Activated CD8-positive, alpha-beta T cell treated with anti-CD3 and anti-CD28 coated beads for 36 hours (primary cell): ENCODE results near the gene SLC35G6. TPM values are rescaled to one million over a fixed set of nuclear protein-coding genes. Genes with fewer than 3 reads are reported as not detected.
"Not testable (repeated sequence)": the region's sequence is repeated elsewhere in the genome, so short reads cannot be mapped to it uniquely, and the experiment has no call there.

Source experiments
- ATAC-seq: fragments of 200-7000 bp; cut with Tn5 transposase; one replicate; pipeline ENCODE4 v1.10.0; 2021; ENCODE audit warnings: mild to moderate bottlenecking, moderate library complexity
- CTCF ChIA-PET: fragments of 350-600 bp; sonication (Branson Sonifier 250); formaldehyde crosslinking; loops from one replicate; lab custom pipeline; 2021; ENCODE audit warnings: antibody characterized with exemption; lab: Charles Lee
- POLR2A ChIA-PET: fragments of 350-600 bp; sonication (Branson Sonifier 250); formaldehyde crosslinking; loops from one replicate; lab custom pipeline; 2021; ENCODE audit warnings: antibody characterized with exemption; lab: Charles Lee
- DNase-seq: peaks from one replicate; pipeline ENCODE4 v3.0.0-alpha.2; 2020
- H3K27ac Mint-ChIP-seq: one replicate; pipeline ENCODE4 v1.8.0; 2021; ENCODE audit warnings: mild to moderate bottlenecking, mixed read lengths
- H3K27me3 Mint-ChIP-seq: one replicate; pipeline ENCODE4 v1.8.0; 2021; ENCODE audit warnings: mixed read lengths
- H3K36me3 Mint-ChIP-seq: one replicate; pipeline ENCODE4 v1.8.0; 2021; ENCODE audit warnings: low read depth, mixed read lengths
- H3K4me1 Mint-ChIP-seq: one replicate; pipeline ENCODE4 v1.8.0; 2021; ENCODE audit warnings: low read depth, mixed read lengths
- H3K4me3 Mint-ChIP-seq: one replicate; pipeline ENCODE4 v1.8.0; 2021; ENCODE audit warnings: mild to moderate bottlenecking, moderate library complexity, mixed read lengths
- H3K9me3 Mint-ChIP-seq: one replicate; pipeline ENCODE4 v1.8.0; 2021; ENCODE audit warnings: mixed read lengths
- CTCF ChIP-seq: fragments of 200-600 bp; IDR thresholded peaks from one replicate; pipeline ENCODE4 v1.8.0; 2022; ENCODE audit warnings: antibody characterized with exemption, mild to moderate bottlenecking
- intact Hi-C: fragments of 100-400 bp; cut with micrococcal nuclease; formaldehyde crosslinking; loops from one replicate; pipeline ENCODE4 v1.10.0; 2022
- total RNA-seq, 2 experiments: library from RNA; stranded (reverse); gene quantifications; one replicate each; pipeline ENCODE4 v1.2.3, GENCODE V29; 2021

SLC35G6 gene
- total RNA-seq, 2 experiments from 2014 or later = not detected

DNA sequence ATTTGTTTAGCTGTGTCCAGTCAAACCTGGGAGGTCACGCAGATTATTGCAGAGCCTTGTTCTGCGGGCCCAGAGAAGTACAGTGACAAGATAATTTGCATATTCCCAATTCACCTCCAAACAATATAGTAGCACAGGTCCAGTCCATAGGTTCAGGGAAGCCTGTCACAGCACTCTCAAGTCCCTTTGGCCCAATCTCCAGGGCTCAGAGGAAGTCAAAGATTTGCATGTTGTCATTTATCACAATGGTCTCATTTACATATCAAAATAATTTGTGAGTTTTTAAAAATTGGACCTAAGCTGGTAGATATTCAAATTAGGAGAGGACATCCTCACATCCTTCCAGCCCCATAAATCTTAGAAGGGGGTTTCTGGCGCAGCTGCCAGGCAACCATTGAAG, 13.7 kb upstream of the SLC35G6 start:
- Mint-ChIP-seq H3K36me3 (peaks cover 13% of the 10 kb centered on the region), H3K27me3 (no peaks in the 10 kb centered on the region), H3K27ac (peak overlapping the region; percentile 83), H3K4me3 (no peak overlapping the region), H3K9me3 (no peaks in the 10 kb centered on the region), H3K4me1 (peaks cover 31% of the 10 kb centered on the region)
- POLR2A ChIA-PET = interaction anchor here (0.7 to 16.3 kb wide), 6 partner anchors 10 to 93 kb away, joined by 3 to 122 read pairs (median 4); partner anchors contain the start of gene ZBTB4
- CTCF ChIA-PET = interaction anchor here (1.3 to 2.2 kb wide), 4 partner anchors 9 to 112 kb away, joined by 3 to 8 read pairs (median 6); no protein-coding TSS in a partner anchor
- no peak for DNase-seq
- no peak for ATAC-seq
- intact Hi-C loops = no loop called here
- TF ChIP-seq CTCF = no peak

GRCh38 chr17:7468290-7468689, 13.0 kb upstream of the SLC35G6 start:
- TF ChIP-seq CTCF = no peak
- ChIA-PET CTCF (interaction anchor here (1.3 to 2.2 kb wide), 4 partner anchors 8 to 112 kb away, joined by 3 to 8 read pairs (median 6); no protein-coding TSS in a partner anchor), POLR2A (interaction anchor here (0.7 to 16.3 kb wide), 6 partner anchors 9 to 93 kb away, joined by 3 to 122 read pairs (median 4); partner anchors contain the start of gene ZBTB4)
- Mint-ChIP-seq H3K9me3 (no peaks in the 10 kb centered on the region), H3K27me3 (no peaks in the 10 kb centered on the region), H3K4me3 (no peak overlapping the region), H3K27ac (peak overlapping the region; percentile 30), H3K36me3 (peaks cover 11% of the 10 kb centered on the region), H3K4me1 (peaks cover 31% of the 10 kb centered on the region)
- DNase-seq (no peak), ATAC-seq (no peak)
- intact Hi-C loops = no loop called here

GRCh38 chr17:7468804-7469389, 12.3 kb upstream of the SLC35G6 start:
- H3K4me1 Mint-ChIP-seq = peaks cover 35% of the 10 kb centered on the region
- no peak overlapping the region for H3K4me3 Mint-ChIP-seq
- ATAC-seq (no peak), DNase-seq (no peak)
- H3K9me3 Mint-ChIP-seq = no peaks in the 10 kb centered on the region
- intact Hi-C loops = no loop called here
- no peaks in the 10 kb centered on the region for H3K27me3 Mint-ChIP-seq
- no peak for TF ChIP-seq CTCF
- POLR2A ChIA-PET = interaction anchor here (1.2 to 16.3 kb wide), 3 partner anchors 8 to 32 kb away, joined by 4 to 122 read pairs (median 5); partner anchors contain the start of gene ZBTB4
- peak overlapping the region; percentile 30 for H3K27ac Mint-ChIP-seq
- peaks cover 11% of the 10 kb centered on the region for H3K36me3 Mint-ChIP-seq
- CTCF ChIA-PET = no interaction called here

GRCh38 chr17:7469843-7470242, 11.4 kb upstream of the SLC35G6 start:
- Mint-ChIP-seq H3K4me1 (peaks cover 35% of the 10 kb centered on the region), H3K36me3 (peaks cover 11% of the 10 kb centered on the region)
- H3K27me3 Mint-ChIP-seq, intact Hi-C loops, DNase-seq, H3K9me3 Mint-ChIP-seq, H3K27ac Mint-ChIP-seq, ATAC-seq, H3K4me3 Mint-ChIP-seq: not testable (repeated sequence)
- ChIA-PET CTCF (interaction anchor here (0.8 to 1.3 kb wide), 2 partner anchors 33 to 45 kb away, joined by 3 read pairs; no protein-coding TSS in a partner anchor), POLR2A (interaction anchor here (2.2 kb wide), 1 partner anchor 9 kb away, joined by 12 read pairs; the partner anchor contains the start of gene ZBTB4)

- DNase-seq, intact Hi-C loops, H3K9me3 Mint-ChIP-seq, H3K4me3 Mint-ChIP-seq, ATAC-seq, H3K27ac Mint-ChIP-seq, H3K27me3 Mint-ChIP-seq: not testable (repeated sequence)
- ChIA-PET POLR2A (interaction anchor here (1.1 to 2.2 kb wide), 8 partner anchors 9 to 44 kb away, joined by 3 to 12 read pairs (median 4); partner anchors contain the start of genes POLR2A and ZBTB4), CTCF (interaction anchor here (0.8 to 1.3 kb wide), 3 partner anchors 34 to 119 kb away, joined by 3 read pairs; partner anchors contain the start of gene SOX15)
- Mint-ChIP-seq H3K36me3 (peaks cover 10% of the 10 kb centered on the region), H3K4me1 (peaks cover 37% of the 10 kb centered on the region)
Observed at GRCh38 chr17:7470457-7470973, 10.7 kb upstream of the SLC35G6 start.
